ENCODE results near the gene APBB2.

APBB2 gene

GRCh38 chr4:41216294-41217019 lies 2.1 kb upstream of the APBB2 start:
- DNase-seq, result peak; percentile 96

GRCh38 chr4:41215969-41216293 lies 1.6 kb upstream of the APBB2 start:
- no peak for DNase-seq

- no peak for DNase-seq
These were observed 813 bp upstream of the APBB2 start for GRCh38 chr4:41215155-41215554.

GRCh38 chr4:41214825-41215146 lies 444 bp upstream of the APBB2 start:
- no peak for DNase-seq

GRCh38 chr4:41213625-41214135 lies 662 bp downstream of the APBB2 start:
- DNase-seq, result no peak

- DNase-seq, result peak; percentile 36
These were observed 1.6 kb downstream of the APBB2 start for GRCh38 chr4:41212616-41213203.

- no peak for DNase-seq
These were observed 2.3 kb downstream of the APBB2 start for GRCh38 chr4:41211951-41212615.

GRCh38 chr4:41209901-41210300 lies 4.4 kb downstream of the APBB2 start:
- no peak for DNase-seq

- no peak for DNase-seq
These were observed 5.2 kb downstream of the APBB2 start for GRCh38 chr4:41209187-41209586.

- DNase-seq, result no peak
These were observed 7.0 kb downstream of the APBB2 start for GRCh38 chr4:41207291-41207831.

- no peak for DNase-seq
These were observed 8.4 kb downstream of the APBB2 start for GRCh38 chr4:41205854-41206460.

- no peak for DNase-seq
These were observed 9.2 kb downstream of the APBB2 start for GRCh38 chr4:41205130-41205529.

- DNase-seq, result no peak
These were observed 9.9 kb downstream of the APBB2 start for GRCh38 chr4:41204400-41204978.

GRCh38 chr4:41203841-41204240 lies 10.5 kb downstream of the APBB2 start:
- no peak for DNase-seq

- no peak for DNase-seq
These were observed 11.3 kb downstream of the APBB2 start for GRCh38 chr4:41202820-41203568.

- DNase-seq, result no peak
These were observed 12.0 kb downstream of the APBB2 start for GRCh38 chr4:41202356-41202755.

GRCh38 chr4:41200486-41201017 lies 13.8 kb downstream of the APBB2 start:
- DNase-seq, result no peak

GRCh38 chr4:41199788-41200187 lies 14.6 kb downstream of the APBB2 start:
- no peak for DNase-seq

- DNase-seq, result no peak
These were observed 16.3 kb downstream of the APBB2 start for GRCh38 chr4:41197996-41198395.

- no peak for DNase-seq
These were observed 16.8 kb downstream of the APBB2 start for GRCh38 chr4:41197495-41197894.

GRCh38 chr4:41196633-41197332 lies 17.6 kb downstream of the APBB2 start:
- no peak for DNase-seq
